ENCODE results near the gene CD276. TPM values are rescaled to one million over a fixed set of nuclear protein-coding genes. Genes with fewer than 3 reads are reported as not detected.

Gene CD276
- total RNA-seq, 2 donors from 2014 or later = 24.6 to 59.7 TPM

GRCh38 chr15:73687351-73687750, 3.2 kb downstream of the CD276 start:
- TF ChIP-seq, protein P1, sequence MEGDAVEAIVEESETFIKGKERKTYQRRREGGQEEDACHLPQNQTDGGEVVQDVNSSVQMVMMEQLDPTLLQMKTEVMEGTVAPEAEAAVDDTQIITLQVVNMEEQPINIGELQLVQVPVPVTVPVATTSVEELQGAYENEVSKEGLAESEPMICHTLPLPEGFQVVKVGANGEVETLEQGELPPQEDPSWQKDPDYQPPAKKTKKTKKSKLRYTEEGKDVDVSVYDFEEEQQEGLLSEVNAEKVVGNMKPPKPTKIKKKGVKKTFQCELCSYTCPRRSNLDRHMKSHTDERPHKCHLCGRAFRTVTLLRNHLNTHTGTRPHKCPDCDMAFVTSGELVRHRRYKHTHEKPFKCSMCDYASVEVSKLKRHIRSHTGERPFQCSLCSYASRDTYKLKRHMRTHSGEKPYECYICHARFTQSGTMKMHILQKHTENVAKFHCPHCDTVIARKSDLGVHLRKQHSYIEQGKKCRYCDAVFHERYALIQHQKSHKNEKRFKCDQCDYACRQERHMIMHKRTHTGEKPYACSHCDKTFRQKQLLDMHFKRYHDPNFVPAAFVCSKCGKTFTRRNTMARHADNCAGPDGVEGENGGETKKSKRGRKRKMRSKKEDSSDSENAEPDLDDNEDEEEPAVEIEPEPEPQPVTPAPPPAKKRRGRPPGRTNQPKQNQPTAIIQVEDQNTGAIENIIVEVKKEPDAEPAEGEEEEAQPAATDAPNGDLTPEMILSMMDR (IDR thresholded peaks at IDR 0.05) = no peak
- TF ChIP-seq POLR2A (IDR thresholded peaks at IDR 0.05) = no peak
- H3K9me3 ChIP-seq = no peaks in the 10 kb centered on the region
- 91 to 94% methylated on average over 2 of the region's 2 CpGs for WGBS, 2 donors
- DNase-seq (no peak), ATAC-seq (no peak)
- no peaks in the 10 kb centered on the region for H3K27me3 ChIP-seq
- intact Hi-C loops (cut with DNase I) = no loop called here
- peaks cover 46% of the 10 kb centered on the region for H3K4me1 ChIP-seq
- no peak overlapping the region for H3K4me3 ChIP-seq
- no peak overlapping the region for H3K27ac ChIP-seq
- no peaks in the 10 kb centered on the region for H3K36me3 ChIP-seq (replicated peaks in 1 of 2; ENCODE audit: insufficient read depth in 1 of 2, low read depth in 2 of 2)

DNA sequence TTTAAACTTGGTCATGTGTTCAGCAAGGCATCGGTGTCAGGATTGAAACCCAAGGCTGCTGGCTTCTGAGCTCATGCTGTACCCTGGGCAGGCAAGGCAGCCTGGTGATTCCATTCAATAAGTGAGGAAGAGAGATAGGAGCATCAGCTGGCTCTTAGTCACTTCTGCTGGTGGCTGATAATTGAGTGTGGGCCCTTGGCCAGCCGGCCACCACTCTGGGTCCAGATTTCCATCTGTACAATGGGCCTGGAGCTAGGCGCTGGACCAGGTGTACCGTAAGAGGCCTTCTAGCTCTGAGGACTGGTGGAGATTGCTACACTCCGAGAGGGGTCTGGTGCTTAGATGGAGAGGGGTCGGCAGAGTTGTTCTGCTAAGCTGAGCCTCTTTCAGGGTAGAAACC, 4.3 kb downstream of the CD276 start:
- Histone ChIP-seq H3K4me3 (no peak overlapping the region), H3K36me3 (replicated peaks in 1 of 2; ENCODE audit: insufficient read depth in 1 of 2, low read depth in 2 of 2) (no peaks in the 10 kb centered on the region), H3K27me3 (no peaks in the 10 kb centered on the region), H3K4me1 (peaks cover 44% of the 10 kb centered on the region), H3K9me3 (no peaks in the 10 kb centered on the region), H3K27ac (no peak overlapping the region)
- no peak for TF ChIP-seq POLR2A (IDR thresholded peaks at IDR 0.05)
- TF ChIP-seq, protein P1 (IDR thresholded peaks at IDR 0.05) = no peak
- no peak for DNase-seq
- intact Hi-C loops (cut with DNase I) = no loop called here
- 87 to 93% methylated on average over 6 of the region's 6 CpGs for WGBS, 2 donors
- ATAC-seq = no peak

- no peak overlapping the region for H3K4me3 ChIP-seq
- no peak for TF ChIP-seq POLR2A (IDR thresholded peaks at IDR 0.05)
- TF ChIP-seq, protein P1 (IDR thresholded peaks at IDR 0.05) = no peak
- peaks cover 22% of the 10 kb centered on the region for H3K4me1 ChIP-seq
- 71 to 75% methylated on average over 6 of the region's 6 CpGs for WGBS, 2 donors
- H3K9me3 ChIP-seq = no peaks in the 10 kb centered on the region
- no peak overlapping the region for H3K27ac ChIP-seq
- no peaks in the 10 kb centered on the region for H3K36me3 ChIP-seq (replicated peaks in 1 of 2; ENCODE audit: insufficient read depth in 1 of 2, low read depth in 2 of 2)
- no peaks in the 10 kb centered on the region for H3K27me3 ChIP-seq
- intact Hi-C loops (cut with DNase I) = no loop called here
- DNase-seq = peak in 3 of 4 donors; percentile 48 to 52 (median 52)
- no peak for ATAC-seq
These were observed 7.2 kb downstream of the CD276 start for GRCh38 chr15:73691396-73691795.

- WGBS, 2 donors = 68 to 77% methylated on average over 5 of the region's 5 CpGs
- H3K27ac ChIP-seq = no peak overlapping the region
- intact Hi-C loops (cut with DNase I) = no loop called here
- H3K9me3 ChIP-seq = no peaks in the 10 kb centered on the region
- ATAC-seq (no peak), DNase-seq (no peak)
- no peaks in the 10 kb centered on the region for H3K36me3 ChIP-seq (replicated peaks in 1 of 2; ENCODE audit: insufficient read depth in 1 of 2, low read depth in 2 of 2)
- no peaks in the 10 kb centered on the region for H3K27me3 ChIP-seq
- no peak overlapping the region for H3K4me3 ChIP-seq
- peaks cover 12% of the 10 kb centered on the region for H3K4me1 ChIP-seq
- TF ChIP-seq POLR2A (IDR thresholded peaks at IDR 0.05) = no peak
- TF ChIP-seq, protein P1 (IDR thresholded peaks at IDR 0.05) = no peak
These were observed 10.2 kb downstream of the CD276 start for GRCh38 chr15:73694419-73694818.

- 71 to 81% methylated on average over 15 to 16 of the region's 16 CpGs for WGBS, 2 donors
- H3K27me3 ChIP-seq = no peaks in the 10 kb centered on the region
- H3K27ac ChIP-seq = no peak overlapping the region
- no peak overlapping the region for H3K4me3 ChIP-seq
- DNase-seq = no peak
- TF ChIP-seq, protein P1 (IDR thresholded peaks at IDR 0.05) = no peak
- TF ChIP-seq POLR2A (IDR thresholded peaks at IDR 0.05) = no peak
- no peaks in the 10 kb centered on the region for H3K9me3 ChIP-seq
- H3K4me1 ChIP-seq = peaks cover 12% of the 10 kb centered on the region
- ATAC-seq = no peak
- intact Hi-C loops (cut with DNase I) = no loop called here
- H3K36me3 ChIP-seq (replicated peaks in 1 of 2; ENCODE audit: insufficient read depth in 1 of 2, low read depth in 2 of 2) = no peaks in the 10 kb centered on the region
These were observed 11.8 kb downstream of the CD276 start for GRCh38 chr15:73695773-73696640.
